Caki2 (cell line): ENCODE measurements around the gene CDH4. TPM values are rescaled to one million over a fixed set of nuclear protein-coding genes. Genes with fewer than 3 reads are reported as not detected.

Experiments used
- DNase-seq: peaks from one replicate; pipeline ENCODE4 v3.0.0-alpha.2; 2015; ENCODE audit warnings: low read depth
- in situ Hi-C: cut with HindIII; loops from 2 replicates; pipeline ENCODE4 v1.10.0; 2016; ENCODE audit warnings: low sequenced_read_pairs, low pct_unique_long_range_greater_than_20kb, mixed read lengths
- total RNA-seq: library from RNA; depleted of rRNA; stranded (reverse); fragments of >200 nt; shearing (Covaris generic); gene quantifications from 2 replicates; pipeline ENCODE4 v1.2.3, GENCODE V29; 2014; ENCODE audit warnings: low replicate concordance

Gene CDH4
- total RNA-seq, 1 experiment from 2014 or later = 2.7 TPM

GRCh38 chr20:61361501-61361900 lies 109.4 kb downstream of the CDH4 start:
- DNase-seq = no peak
- in situ Hi-C loops = no loop called here

- DNase-seq = no peak
- in situ Hi-C loops = no loop called here
Measured at GRCh38 chr20:61364147-61364546, 112.1 kb downstream of the CDH4 start.

GRCh38 chr20:61366914-61367313 lies 114.9 kb downstream of the CDH4 start:
- DNase-seq = no peak
- in situ Hi-C loops = no loop called here

- DNase-seq = no peak
Measured at GRCh38 chr20:61369731-61370520, 117.9 kb downstream of the CDH4 start.

GRCh38 chr20:61370841-61371303 lies 118.8 kb downstream of the CDH4 start:
- in situ Hi-C loops = no loop called here
- DNase-seq = no peak

More at GRCh38 chr20:61369731-61370520, 117.9 kb downstream of the CDH4 start:
- in situ Hi-C loops = no loop called here

- no peak for DNase-seq
- in situ Hi-C loops = no loop called here
Measured at GRCh38 chr20:61371501-61372136, 119.6 kb downstream of the CDH4 start.

- in situ Hi-C loops = no loop called here
Measured at GRCh38 chr20:61372137-61373054, 120.3 kb downstream of the CDH4 start.

GRCh38 chr20:61373055-61373399 lies 121.0 kb downstream of the CDH4 start:
- in situ Hi-C loops = no loop called here
- no peak for DNase-seq

More at GRCh38 chr20:61372137-61373054, 120.3 kb downstream of the CDH4 start:
- DNase-seq = no peak

GRCh38 chr20:61373956-61374545 lies 122.0 kb downstream of the CDH4 start:
- DNase-seq = no peak
- in situ Hi-C loops = no loop called here

- no peak for DNase-seq
- in situ Hi-C loops = no loop called here
Measured at GRCh38 chr20:61376541-61377240, 124.6 kb downstream of the CDH4 start.

- no peak for DNase-seq
- in situ Hi-C loops = no loop called here
Measured at GRCh38 chr20:61378694-61379355, 126.8 kb downstream of the CDH4 start.

- in situ Hi-C loops = no loop called here
- DNase-seq = no peak
Measured at GRCh38 chr20:61379898-61380544, 128.0 kb downstream of the CDH4 start.

GRCh38 chr20:61380545-61380915 lies 128.5 kb downstream of the CDH4 start:
- no peak for DNase-seq
- in situ Hi-C loops = no loop called here

GRCh38 chr20:61382194-61382593 lies 130.1 kb downstream of the CDH4 start:
- no peak for DNase-seq
- in situ Hi-C loops = no loop called here

GRCh38 chr20:61385296-61385695 lies 133.2 kb downstream of the CDH4 start:
- no peak for DNase-seq
- in situ Hi-C loops = no loop called here

GRCh38 chr20:61385731-61386130 lies 133.7 kb downstream of the CDH4 start:
- DNase-seq = no peak
- in situ Hi-C loops = no loop called here
